Mononuclear cell (primary cell): ENCODE data around the gene DNM3. TPM values are rescaled to one million over a fixed set of nuclear protein-coding genes. Genes with fewer than 3 reads are reported as not detected.

ENCODE experiments used
- H3K27me3 ChIP-seq: 2 replicates; pipeline ENCODE4 v1.6.0; 2011; ENCODE audit warnings: low read length, control low read depth; ENCODE audit not compliant: insufficient read depth
- H3K4me1 ChIP-seq: 2 replicates; pipeline ENCODE4 v1.5.1; 2011; ENCODE audit warnings: mild to moderate bottlenecking, low read length, control low read depth; ENCODE audit not compliant: insufficient read depth
- H3K4me3 ChIP-seq: 2 replicates; pipeline ENCODE4 v1.5.1; 2011; ENCODE audit warnings: mild to moderate bottlenecking, low read length, moderate library complexity
- H3K9me3 ChIP-seq: 2 replicates; pipeline ENCODE4 v1.5.1; 2011; ENCODE audit warnings: low read depth, mild to moderate bottlenecking, control low read depth, low read length
- total RNA-seq: library from RNA; depleted of rRNA; stranded (reverse); fragments of >200 nt; gene quantifications from one replicate; pipeline ENCODE4 v1.2.3, GENCODE V29; 2012

The DNM3 gene
- total RNA-seq, 1 donor = 20.5 TPM

GRCh38 chr1:172326136-172326535 lies 484.8 kb downstream of the DNM3 start:
- Histone ChIP-seq H3K9me3 (no peaks in the 10 kb centered on the region), H3K27me3 (no peaks in the 10 kb centered on the region), H3K4me3 (no peak overlapping the region), H3K4me1 (no peaks in the 10 kb centered on the region)

- H3K4me3 ChIP-seq = no peak overlapping the region
- no peaks in the 10 kb centered on the region for H3K4me1 ChIP-seq
- no peaks in the 10 kb centered on the region for H3K27me3 ChIP-seq
- no peaks in the 10 kb centered on the region for H3K9me3 ChIP-seq
Observed at GRCh38 chr1:172328266-172328665, 487.0 kb downstream of the DNM3 start.

- no peaks in the 10 kb centered on the region for H3K9me3 ChIP-seq
- H3K4me1 ChIP-seq = no peaks in the 10 kb centered on the region
- H3K4me3 ChIP-seq = no peak overlapping the region
- H3K27me3 ChIP-seq = no peaks in the 10 kb centered on the region
Observed at GRCh38 chr1:172332230-172332629, 490.9 kb downstream of the DNM3 start.

- Histone ChIP-seq H3K27me3 (no peaks in the 10 kb centered on the region), H3K4me1 (no peaks in the 10 kb centered on the region), H3K4me3 (no peak overlapping the region), H3K9me3 (no peaks in the 10 kb centered on the region)
Observed at GRCh38 chr1:172335377-172335776, 494.1 kb downstream of the DNM3 start.

- Histone ChIP-seq H3K9me3 (no peaks in the 10 kb centered on the region), H3K4me3 (no peak overlapping the region), H3K27me3 (no peaks in the 10 kb centered on the region), H3K4me1 (peaks cover 6% of the 10 kb centered on the region)
Observed at GRCh38 chr1:172338295-172338735, 497.0 kb downstream of the DNM3 start.

- H3K27me3 ChIP-seq = no peaks in the 10 kb centered on the region
- no peak overlapping the region for H3K4me3 ChIP-seq
- H3K4me1 ChIP-seq = peaks cover 14% of the 10 kb centered on the region
- no peaks in the 10 kb centered on the region for H3K9me3 ChIP-seq
Observed at GRCh38 chr1:172339842-172340241, 498.5 kb downstream of the DNM3 start.

GRCh38 chr1:172340520-172340919 lies 499.2 kb downstream of the DNM3 start:
- Histone ChIP-seq H3K9me3 (no peaks in the 10 kb centered on the region), H3K27me3 (no peaks in the 10 kb centered on the region), H3K4me1 (peaks cover 14% of the 10 kb centered on the region), H3K4me3 (no peak overlapping the region)

GRCh38 chr1:172341697-172342096 lies 500.4 kb downstream of the DNM3 start:
- Histone ChIP-seq H3K4me3 (no peak overlapping the region), H3K9me3 (peaks cover 2% of the 10 kb centered on the region), H3K27me3 (no peaks in the 10 kb centered on the region)

GRCh38 chr1:172342584-172343239 lies 501.4 kb downstream of the DNM3 start:
- H3K27me3 ChIP-seq = no peaks in the 10 kb centered on the region
- H3K9me3 ChIP-seq = peaks cover 10% of the 10 kb centered on the region
- no peak overlapping the region for H3K4me3 ChIP-seq
- H3K4me1 ChIP-seq = peaks cover 14% of the 10 kb centered on the region

More at GRCh38 chr1:172341697-172342096, 500.4 kb downstream of the DNM3 start:
- H3K4me1 ChIP-seq = peaks cover 14% of the 10 kb centered on the region

GRCh38 chr1:172343240-172344160 lies 502.2 kb downstream of the DNM3 start:
- Histone ChIP-seq H3K27me3 (no peaks in the 10 kb centered on the region), H3K4me1 (peaks cover 14% of the 10 kb centered on the region), H3K9me3 (peaks cover 10% of the 10 kb centered on the region), H3K4me3 (no peak overlapping the region)

GRCh38 chr1:172344444-172344843 lies 503.1 kb downstream of the DNM3 start:
- peaks cover 14% of the 10 kb centered on the region for H3K4me1 ChIP-seq
- H3K27me3 ChIP-seq = no peaks in the 10 kb centered on the region
- H3K9me3 ChIP-seq = peaks cover 10% of the 10 kb centered on the region
- no peak overlapping the region for H3K4me3 ChIP-seq

- peaks cover 10% of the 10 kb centered on the region for H3K9me3 ChIP-seq
- H3K27me3 ChIP-seq = no peaks in the 10 kb centered on the region
- peaks cover 14% of the 10 kb centered on the region for H3K4me1 ChIP-seq
- H3K4me3 ChIP-seq = no peak overlapping the region
Observed at GRCh38 chr1:172345077-172345476, 503.8 kb downstream of the DNM3 start.

GRCh38 chr1:172347416-172347815 lies 506.1 kb downstream of the DNM3 start:
- Histone ChIP-seq H3K4me1 (peaks cover 14% of the 10 kb centered on the region), H3K4me3 (no peak overlapping the region), H3K9me3 (peaks cover 10% of the 10 kb centered on the region), H3K27me3 (no peaks in the 10 kb centered on the region)

GRCh38 chr1:172350856-172351255 lies 509.6 kb downstream of the DNM3 start:
- Histone ChIP-seq H3K9me3 (peaks cover 10% of the 10 kb centered on the region), H3K4me1 (no peaks in the 10 kb centered on the region), H3K27me3 (no peaks in the 10 kb centered on the region), H3K4me3 (no peak overlapping the region)

GRCh38 chr1:172351346-172351745 lies 510.0 kb downstream of the DNM3 start:
- Histone ChIP-seq H3K4me3 (no peak overlapping the region), H3K9me3 (peaks cover 10% of the 10 kb centered on the region), H3K27me3 (no peaks in the 10 kb centered on the region), H3K4me1 (no peaks in the 10 kb centered on the region)
